Right lobe of liver (tissue), 6 donors: ENCODE measurements around the gene GLYATL3. TPM values are rescaled to one million over a fixed set of nuclear protein-coding genes. Genes with fewer than 3 reads are reported as not detected.

Source experiments
- ATAC-seq, 4 donors: fragments of 200-7000 bp; cut with Tn5 transposase; one replicate each; pipeline ENCODE4 v1.9.1; 2020; ENCODE audit warnings: mild to moderate bottlenecking in 4 of 4, moderate library complexity in 4 of 4
- DNase-seq, 3 donors: peaks; one replicate each; pipeline ENCODE4 v3.0.0-alpha.2; 2020
- H3K27ac ChIP-seq, 3 donors: fragments of 200-600 bp; one replicate each; pipeline ENCODE4 v1.8.0; 2022
- H3K27me3 ChIP-seq, 2 donors: fragments of 200-600 bp; one replicate each; pipeline ENCODE4 v1.8.0; 2022
- H3K36me3 ChIP-seq, 4 donors: fragments of 200-600 bp; sonication (generic) in 1 of 4; one replicate each; pipeline versions ENCODE4 v1.5.1 to v1.8.0; 2017 to 2022; ENCODE audit warnings: control low read depth in 1 of 4
- H3K4me1 ChIP-seq, 4 donors: fragments of 200-600 bp; sonication (generic) in 1 of 4; one replicate each; pipeline versions ENCODE4 v1.5.1 to v1.8.0; 2017 to 2022; ENCODE audit warnings: control low read depth in 1 of 4
- H3K4me3 ChIP-seq, 3 donors: fragments of 200-600 bp; one replicate each; pipeline ENCODE4 v1.8.0; 2022
- H3K9me3 ChIP-seq, 4 donors: fragments of 200-600 bp; sonication (generic) in 1 of 4; one replicate each; pipeline versions ENCODE4 v1.5.1 to v1.8.0; 2017 to 2022; ENCODE audit warnings: control low read depth in 1 of 4
- CTCF ChIP-seq, 4 donors: fragments of 200-600 bp in 3 of 4; fragments of 450-650 bp in 1 of 4; IDR thresholded peaks; one replicate each; pipeline versions ENCODE4 v1.5.1 to v1.8.0; 2016 to 2022; ENCODE audit warnings: antibody characterized with exemption in 4 of 4, mild to moderate bottlenecking in 2 of 4
- POLR2A ChIP-seq: fragments of 450-650 bp; IDR thresholded peaks from one replicate; pipeline ENCODE4 v1.6.1; 2017; ENCODE audit warnings: antibody characterized with exemption, mild to moderate bottlenecking
- WGBS: methylation state at CpG from one replicate; pipeline ENCODE4 v1.1.6; 2018; ENCODE audit warnings: low coverage, low lambda C conversion rate; ENCODE audit not compliant: insufficient coverage; ENCODE audit errors: missing lambda C conversion rate; 5-methylcytosine and 5-hydroxymethylcytosine counted together
- intact Hi-C, 2 donors: fragments of 100-400 bp; cut with DNase I; formaldehyde crosslinking; loops; one replicate each; pipeline versions ENCODE4 v1.11.2 to v1.14.1; 2022
- total RNA-seq, 6 experiments: library from RNA; depleted of rRNA in 2 of 6; stranded (reverse); fragments of >200 nt in 2 of 6; fragmentation: NEBNext Ultra II Directional in 3 of 6; extraction: Animal tissue kit (Norgen Biotek cat#: 25700) in 3 of 6; gene quantifications; one replicate each; pipeline versions ENCODE4 v1.1.0 to v1.2.4, GENCODE V29; 2016 to 2023
- donor health status: DM: no; HTN: yes; CAD: no.
- donor health status: DM: no; HTN: no; CAD: no.
- donor health status: DM: no; HTN: no; CAD: no.
- donor health status: DM: no; HTN: yes; CAD: no.
- donor health status: DM: no; HTN: yes; CAD: no.

GLYATL3 gene
- total RNA-seq, 6 experiments from 2014 or later = 0.44 to 0.48 TPM; not detected in 4

DNA sequence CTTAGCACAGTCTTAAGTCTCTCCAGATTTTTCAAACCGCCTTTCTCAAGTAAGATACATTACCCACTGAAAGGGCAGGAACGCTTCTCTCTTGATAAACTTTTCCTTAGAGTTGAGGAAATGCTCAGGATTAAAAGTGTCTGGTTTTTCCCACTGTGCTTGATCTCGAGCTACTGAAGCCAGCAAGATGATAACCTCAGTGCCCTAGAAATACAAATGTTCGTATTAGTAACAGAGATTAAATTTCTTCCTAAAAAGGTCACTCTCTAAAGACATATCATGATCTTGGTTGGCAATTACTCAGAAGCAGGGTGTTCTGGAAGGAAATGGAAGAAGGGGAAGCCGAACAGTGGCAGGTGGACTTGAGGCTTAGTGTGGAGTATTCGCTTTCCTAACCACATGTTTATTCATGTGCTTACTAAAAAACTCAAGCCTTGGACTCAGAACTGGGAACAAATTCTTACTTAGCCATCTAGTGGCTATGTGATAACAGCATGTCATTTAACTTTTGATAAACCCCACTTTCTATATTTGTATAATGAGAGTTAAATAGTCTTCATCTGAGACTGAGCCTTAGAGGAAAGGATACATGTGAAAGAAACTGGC lies 70.9 kb downstream of the GLYATL3 start:
- 15% methylated on average over 6 of the region's 6 CpGs for WGBS
- H3K4me1 ChIP-seq = peaks cover 0 to 8% (median 4%) of the 10 kb centered on the region in 4 donors
- H3K27me3 ChIP-seq = no peaks in the 10 kb centered on the region
- H3K36me3 ChIP-seq = no peaks in the 10 kb centered on the region
- peak; percentile 82 to 94 (median 90) for ATAC-seq
- H3K9me3 ChIP-seq = no peaks in the 10 kb centered on the region
- DNase-seq = no peak
- intact Hi-C loops = no loop called here
- H3K27ac ChIP-seq = peak overlapping the region; percentile 18 to 65 (median 20)
- TF ChIP-seq POLR2A (no peak), CTCF (IDR thresholded peaks at IDR 0.05) (peak; percentile 41 to 57 (median 48))
- no peak overlapping the region for H3K4me3 ChIP-seq

- no peak for ATAC-seq
Measured at GRCh38 chr6:49576618-49577017, 76.9 kb downstream of the GLYATL3 start.

More at GRCh38 chr6:49576618-49577017, 76.9 kb downstream of the GLYATL3 start:
- Histone ChIP-seq H3K27me3 (no peaks in the 10 kb centered on the region), H3K4me1 (no peaks in the 10 kb centered on the region), H3K36me3 (no peaks in the 10 kb centered on the region), H3K4me3 (no peak overlapping the region), H3K27ac (no peak overlapping the region), H3K9me3 (no peaks in the 10 kb centered on the region)
- intact Hi-C loops = no loop called here
- TF ChIP-seq CTCF (IDR thresholded peaks at IDR 0.05) (no peak), POLR2A (no peak)
- WGBS = no CpG with 5 or more reads among the region's 1 CpG
- no peak for DNase-seq

Other genes starting within 250 kb of the GLYATL3 start
- 100 to 1,000 TPM in 1 of 6 experiments, 10 to 100 TPM in 5; 24.7 to 108 (median 63.9) TPM for gene MMUT, start 36.7 kb upstream of the GLYATL3 start, total RNA-seq
- gene CENPQ, start 36.6 kb upstream of the GLYATL3 start, total RNA-seq = 1 to 10 TPM in 4 of 6 experiments, under 1 TPM in 2; 0.49 to 3.6 (median 1.1) TPM
- gene C6orf141, start 50.7 kb downstream of the GLYATL3 start, total RNA-seq = 1 to 10 TPM in 3 of 6 experiments, under 1 TPM in 3; 0.18 to 3.4 (median 0.79) TPM
- 1 to 10 TPM in 1 of 6 experiments, under 1 TPM in 3, not detected in 2; 0.18 to 2.7 (median 0.85) TPM for gene RHAG, start 136.9 kb downstream of the GLYATL3 start, total RNA-seq
- gene CRISP2, start 213.6 kb downstream of the GLYATL3 start, total RNA-seq = not detected
- gene CRISP3, start 244.5 kb downstream of the GLYATL3 start, total RNA-seq = 1 to 10 TPM in 1 of 6 experiments, under 1 TPM in 4, not detected in 1; 0.21 to 2.3 (median 0.24) TPM